HG03439 (cell line): ENCODE results near the gene PIGH.
"Not testable (repeated sequence)": the region's sequence is repeated elsewhere in the genome, so short reads cannot be mapped to it uniquely, and the experiment has no call there.

Experiments
- ATAC-seq: cut with Tn5 transposase; IDR thresholded peaks from one replicate; pipeline ENCODE4 v1.9.1; 2021; ENCODE audit warnings: mild to moderate bottlenecking, moderate library complexity; ENCODE audit not compliant: unreplicated experiment

The PIGH gene

GRCh38 chr14:67609642-67610310 is 9.7 kb upstream of the PIGH start:
- ATAC-seq = no peak

DNA sequence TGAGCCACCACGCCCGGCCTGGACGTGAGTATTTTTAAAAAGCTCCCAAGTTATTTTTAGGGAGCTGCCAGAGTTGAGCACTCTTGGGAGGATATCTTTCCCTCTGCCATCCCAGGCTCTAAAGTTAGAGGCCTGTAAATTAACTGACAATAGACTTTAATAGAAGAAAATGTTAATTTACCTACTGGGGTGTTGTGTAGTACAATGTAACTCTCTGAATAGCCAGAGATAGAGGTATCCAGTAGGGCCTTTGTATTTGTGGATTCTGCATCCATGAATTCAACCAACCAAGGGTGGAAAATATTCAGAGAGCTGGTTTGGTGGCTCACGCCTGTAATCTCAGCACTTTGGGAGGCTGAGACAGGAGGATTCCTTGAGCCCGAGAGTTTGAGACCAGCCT is 7.6 kb upstream of the PIGH start:
- no peak for ATAC-seq

DNA sequence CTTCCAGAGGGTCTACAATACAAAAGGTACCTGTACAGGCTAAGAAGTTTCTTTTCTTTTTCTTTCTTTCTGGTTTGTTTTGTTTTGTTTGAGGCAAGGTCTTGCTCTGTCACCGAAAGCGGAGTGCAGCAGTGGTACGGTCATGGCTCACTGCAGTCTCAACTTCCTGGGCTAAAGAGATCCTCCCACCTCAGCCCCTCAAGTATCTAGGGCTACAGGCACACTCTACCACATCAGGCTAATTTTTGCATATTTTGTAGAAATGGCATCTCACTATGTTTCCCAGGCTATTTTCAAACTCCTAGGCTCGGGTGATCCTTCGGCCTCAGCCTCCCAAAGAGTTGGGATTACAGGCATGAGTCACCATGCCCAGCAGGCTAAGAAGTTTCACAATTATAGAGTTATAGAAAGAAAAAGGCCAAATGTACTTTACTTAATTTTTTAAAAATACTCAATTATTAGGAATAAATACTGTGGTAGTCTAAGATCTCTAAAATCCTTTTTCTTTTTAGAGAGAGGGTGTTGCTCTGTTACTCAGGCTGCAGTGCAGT is 3.0 kb upstream of the PIGH start:
- peak; percentile 45 for ATAC-seq

DNA sequence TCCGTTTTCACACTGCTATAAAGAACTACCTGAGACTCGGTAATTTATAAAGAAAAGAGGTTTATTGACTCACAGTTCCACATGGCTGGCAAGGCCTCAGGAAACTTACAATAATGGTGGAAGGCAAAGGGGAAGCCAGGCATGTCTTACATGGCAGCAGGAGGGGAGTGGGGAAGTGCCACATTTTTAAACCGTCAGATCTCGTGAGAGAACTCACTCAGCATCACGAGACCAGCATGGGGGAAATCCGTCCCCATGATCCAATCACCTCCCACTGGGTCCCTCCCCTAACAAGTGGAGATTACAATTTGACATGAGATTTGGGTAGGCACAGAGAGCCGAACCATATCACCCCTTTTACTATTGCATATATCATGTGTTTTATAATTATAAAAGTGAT is 2.0 kb upstream of the PIGH start:
- no peak for ATAC-seq

DNA sequence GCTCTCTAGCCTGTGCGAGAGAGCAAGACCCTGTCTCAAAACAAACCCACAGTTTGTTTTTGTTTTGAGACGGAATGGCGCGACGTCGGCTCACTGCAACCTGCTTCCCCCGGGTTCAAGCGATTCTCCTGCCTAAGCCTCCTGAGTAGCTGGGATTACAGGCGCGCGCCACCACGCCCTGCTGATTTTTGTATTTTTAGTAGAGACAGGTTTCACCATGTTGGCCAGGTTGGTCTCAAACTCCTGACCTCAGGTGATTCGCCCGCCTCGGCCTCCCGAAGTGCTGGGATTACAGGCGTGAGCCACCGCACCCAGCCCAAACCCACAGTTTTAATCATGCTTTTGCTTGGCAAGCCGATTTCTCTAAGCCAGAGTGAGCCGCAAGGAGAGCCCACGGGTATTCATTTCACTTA is 500 bp upstream of the PIGH start:
- not testable (repeated sequence) for ATAC-seq

DNA sequence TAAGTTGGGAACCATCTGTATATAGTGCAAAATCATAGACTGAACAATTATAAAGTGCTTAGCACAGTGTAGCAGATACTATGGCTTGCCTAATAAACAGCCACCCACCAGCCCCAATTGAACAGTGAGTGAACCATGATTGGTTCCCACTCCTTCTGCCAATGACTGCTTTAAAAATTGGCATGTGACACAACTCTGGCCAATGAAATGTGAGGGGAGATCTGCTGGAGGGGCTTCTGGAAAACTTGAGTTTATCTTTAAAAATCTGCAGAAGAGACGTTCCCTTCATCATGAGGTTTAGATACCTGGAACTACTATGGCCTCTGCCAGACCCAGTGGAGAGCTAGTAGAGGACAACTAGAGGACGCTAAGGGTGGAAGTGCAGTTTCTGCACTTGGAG is 4.7 kb downstream of the PIGH start:
- no peak for ATAC-seq

- ATAC-seq = not testable (repeated sequence)
Measured at GRCh38 chr14:67593650-67594049, 6.4 kb downstream of the PIGH start.

DNA sequence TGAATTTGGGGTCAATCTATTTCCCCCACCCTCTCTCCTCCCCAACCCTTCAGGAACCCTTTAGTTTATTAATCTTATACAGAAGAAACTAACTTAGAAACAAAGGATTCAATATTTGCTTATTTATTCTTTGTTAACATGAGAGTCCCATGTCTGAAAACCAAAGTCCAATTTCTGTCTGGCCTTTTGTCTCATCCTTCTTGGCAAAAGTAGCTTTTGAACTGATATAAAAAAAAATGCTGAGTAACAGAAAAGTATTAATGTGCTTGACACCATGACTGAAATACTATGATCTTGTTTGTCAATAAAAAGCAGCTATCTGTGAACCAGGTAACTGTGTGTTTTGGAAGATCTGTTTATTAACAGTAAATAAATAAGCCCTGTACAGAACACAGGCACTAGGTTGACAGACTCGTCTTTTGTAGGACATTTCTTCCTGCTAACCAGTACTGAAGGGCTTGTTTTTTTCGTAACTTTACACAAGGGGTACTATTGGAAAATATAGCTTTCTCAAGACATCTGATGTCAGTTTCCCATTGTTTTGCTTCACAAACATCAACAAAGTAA is 10.8 kb downstream of the PIGH start:
- ATAC-seq = no peak

DNA sequence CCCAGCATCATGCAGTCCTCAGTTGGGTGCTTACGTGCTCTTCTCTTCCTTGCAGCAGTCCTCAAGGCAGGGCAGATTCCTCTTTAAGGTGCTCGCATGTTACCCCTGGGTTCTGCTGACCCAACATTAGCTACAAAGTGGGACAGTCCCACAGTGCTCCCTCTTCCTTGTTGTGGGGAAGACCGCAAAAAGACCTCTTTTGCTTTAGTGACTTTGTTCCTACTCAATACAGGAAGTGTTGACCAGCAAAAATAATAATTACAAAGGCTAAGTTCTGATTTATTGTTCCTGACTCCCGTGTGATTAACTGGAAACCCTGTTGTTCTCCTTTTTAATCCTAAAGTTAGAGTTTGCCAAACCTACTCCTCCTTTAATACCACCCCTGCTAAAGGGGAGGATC is 13.7 kb downstream of the PIGH start:
- ATAC-seq = no peak

- ATAC-seq = no peak
Measured at GRCh38 chr14:67584978-67585377, 15.1 kb downstream of the PIGH start.

GRCh38 chr14:67583711-67584644 is 16.1 kb downstream of the PIGH start:
- ATAC-seq = peak; percentile 67

- no peak for ATAC-seq
Measured at GRCh38 chr14:67582061-67582460, 18.0 kb downstream of the PIGH start.

- no peak for ATAC-seq
Measured at GRCh38 chr14:67581643-67582042, 18.4 kb downstream of the PIGH start.

DNA sequence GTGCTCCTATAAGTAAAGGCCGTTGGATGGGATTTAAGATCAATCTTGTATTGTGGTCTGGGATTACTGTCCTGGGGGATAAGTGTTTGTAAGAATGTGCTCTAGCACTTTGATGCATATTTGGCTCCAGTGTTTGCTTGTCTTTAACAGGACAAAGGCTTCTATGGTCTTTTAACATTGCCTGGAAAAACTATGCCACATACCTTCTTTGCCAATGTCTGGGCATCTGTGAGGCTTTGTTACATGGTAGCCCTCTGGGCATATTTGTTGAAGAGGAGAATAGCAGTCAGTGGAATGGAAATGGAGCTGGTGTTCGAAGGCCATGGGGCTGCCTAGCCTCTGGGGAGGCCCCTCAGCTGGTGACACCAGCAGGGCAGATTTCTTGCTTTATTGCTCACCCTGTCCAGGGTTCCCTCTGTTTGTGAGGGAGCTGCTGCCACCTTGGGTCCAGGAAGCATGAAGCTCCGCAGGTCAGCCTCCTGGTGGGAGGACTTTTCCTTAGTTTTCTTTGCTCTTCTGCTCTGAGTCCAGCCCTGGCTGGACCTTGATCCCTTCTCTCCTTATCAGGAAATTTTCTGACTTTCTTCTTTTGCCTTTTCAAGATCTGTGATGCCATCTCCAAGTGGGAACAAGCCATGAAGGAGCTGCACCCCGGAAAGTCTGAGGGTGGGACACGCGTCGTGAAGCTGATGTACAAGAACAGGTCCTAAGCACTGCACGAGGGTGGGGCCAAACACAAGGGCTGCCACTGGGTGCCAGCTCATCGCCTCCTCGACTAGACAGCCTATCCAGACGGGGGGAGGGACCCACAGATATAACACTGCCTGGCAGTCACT is 19.5 kb downstream of the PIGH start:
- ATAC-seq = no peak

- ATAC-seq = no peak
Measured at GRCh38 chr14:67579636-67580035, 20.4 kb downstream of the PIGH start.

- ATAC-seq = no peak
Measured at GRCh38 chr14:67579040-67579439, 21.0 kb downstream of the PIGH start.

DNA sequence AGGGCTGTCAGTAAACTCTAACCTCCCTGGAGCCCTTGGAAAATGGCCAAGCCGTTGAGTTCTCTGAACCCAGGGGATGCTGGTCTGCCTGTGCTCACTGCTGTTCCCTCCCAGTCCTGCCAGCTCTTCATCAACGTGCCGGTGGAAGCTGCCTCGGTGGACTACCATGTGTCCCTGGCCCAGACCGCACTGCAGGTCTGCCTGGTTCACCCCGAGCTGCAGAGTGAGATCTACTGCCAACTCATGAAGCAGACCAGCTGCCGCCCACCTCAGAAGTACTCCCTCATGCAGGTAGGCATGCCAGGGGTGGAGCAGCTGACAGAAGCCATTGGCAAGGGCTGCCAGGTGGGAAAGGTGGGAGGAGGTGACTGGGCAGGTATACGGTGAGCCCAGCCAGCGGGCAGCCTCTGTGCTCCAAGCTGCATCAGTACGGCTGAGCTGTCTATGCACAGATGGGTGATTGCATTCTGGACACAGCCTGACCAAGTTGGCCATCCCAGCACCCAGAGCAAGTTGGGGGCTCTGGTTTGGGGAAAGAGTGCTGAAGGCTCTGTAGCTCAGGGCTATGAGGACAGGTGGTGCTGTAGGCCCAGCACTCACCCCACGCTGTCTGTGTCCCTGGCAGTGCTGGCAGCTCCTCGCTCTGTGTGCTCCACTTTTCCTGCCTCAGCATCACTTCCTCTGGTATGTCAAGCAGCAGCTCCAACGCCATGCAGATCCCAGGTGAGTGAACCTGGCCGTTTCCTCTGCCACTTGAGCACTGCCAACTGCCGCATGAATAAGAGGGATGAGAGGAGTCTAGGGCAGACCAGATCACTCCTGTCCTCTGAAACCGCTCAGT is 21.9 kb downstream of the PIGH start:
- ATAC-seq = no peak

DNA sequence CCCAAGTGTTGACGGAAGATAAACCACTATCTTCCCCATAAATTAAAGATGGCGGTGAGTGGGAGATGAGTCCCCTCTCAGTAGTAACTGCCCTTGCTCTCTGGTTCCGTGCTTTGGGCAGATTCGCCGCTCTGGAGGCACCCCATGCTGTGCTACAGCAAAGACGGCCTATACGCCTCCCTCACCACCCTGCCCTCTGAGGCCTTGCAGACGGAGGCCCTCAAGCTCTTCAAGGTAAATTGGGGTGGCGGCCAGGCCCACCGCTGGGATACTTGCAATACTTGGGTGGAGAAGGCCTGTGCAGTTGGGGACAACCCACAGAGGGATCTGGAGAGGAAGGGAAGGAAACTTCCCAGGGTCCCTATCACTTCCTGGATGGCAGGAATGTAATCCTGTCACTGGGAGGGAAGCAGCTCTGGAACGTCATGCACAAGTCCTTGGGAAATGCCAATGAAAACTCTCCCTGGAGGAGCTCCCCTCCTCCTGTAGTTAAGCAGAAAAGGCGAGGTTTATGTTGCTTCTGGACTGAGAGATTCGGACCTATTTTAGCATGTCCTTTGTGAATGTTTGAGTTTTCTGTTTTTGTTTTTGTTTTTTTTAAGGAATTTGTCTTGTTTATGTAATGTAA is 22.8 kb downstream of the PIGH start:
- no peak for ATAC-seq

- ATAC-seq = no peak
Measured at GRCh38 chr14:67576216-67576955, 23.7 kb downstream of the PIGH start.
